ENCODE measurements around the gene NDUFA12.

GRCh38 chr12:95034750-95035149 lies 31.3 kb upstream of the NDUFA12 start:
- no peak for TF ChIP-seq HCFC1 (IDR thresholded peaks at IDR 0.05; ENCODE audit: low read depth, low read length)
- no peak for TF ChIP-seq SP2 (IDR thresholded peaks at IDR 0.05; ENCODE audit: extremely low read depth, low read depth, low read length, poor library complexity, severe bottlenecking)
- no peak for TF ChIP-seq ZNF512 (tag; IDR thresholded peaks at IDR 0.05)
- TF ChIP-seq REST (IDR thresholded peaks at IDR 0.05; ENCODE audit: borderline replicate concordance) = no peak
- TF ChIP-seq REST (CRISPR knock-in tag; IDR thresholded peaks at IDR 0.05; ENCODE audit: low read depth) = no peak
- TF ChIP-seq CTCF (IDR thresholded peaks at IDR 0.05 in 2 of 3, conservative IDR thresholded peaks at IDR 0.05 in 1 of 3; ENCODE audit: insufficient read depth in 2 of 3, low read depth in 1 of 3, low read length in 3 of 3) = no peak
